SU-DHL-6 (cell line): Measurements from ENCODE around the gene OR4X1.

Experiments used
- CTCF ChIP-seq: fragments of 200-600 bp; sonication (generic); IDR thresholded peaks from one replicate; pipeline ENCODE4 v1.5.1; 2017; ENCODE audit warnings: antibody characterized with exemption, mild to moderate bottlenecking, low read length, moderate library complexity; ENCODE audit not compliant: insufficient read depth, poor library complexity, severe bottlenecking
- EZH2phosphoT487 ChIP-seq: fragments of 200-600 bp; sonication (generic), shearing (Covaris generic); conservative IDR thresholded peaks from 2 replicates; pipeline ENCODE4 v1.6.1; 2018; ENCODE audit warnings: mild to moderate bottlenecking, antibody characterized with exemption, low read length, moderate library complexity, mixed read lengths

GRCh38 chr11:48248902-48249301, 14.8 kb upstream of the OR4X1 start:
- TF ChIP-seq CTCF (no peak), EZH2phosphoT487 (no peak)
